DOHH2 (cell line): ENCODE measurements around the gene C1QA.

ENCODE experiments used
- H3F3A ChIP-seq: fragments of 200-600 bp; sonication (generic), shearing (Covaris generic); 2 replicates; pipeline ENCODE4 v1.6.0; 2016; ENCODE audit warnings: antibody characterized with exemption, mild to moderate bottlenecking; ENCODE audit not compliant: control insufficient read depth, insufficient read depth
- H3K27ac ChIP-seq: fragments of 200-600 bp; sonication (generic); 2 replicates; pipeline ENCODE4 v1.5.1; 2014; ENCODE audit warnings: low read depth, mild to moderate bottlenecking, low read length, moderate library complexity
- H3K27me3 ChIP-seq: fragments of 200-600 bp; sonication (generic); 2 replicates; pipeline ENCODE4 v1.6.1; 2014; ENCODE audit warnings: mild to moderate bottlenecking, low read length, mixed read lengths; ENCODE audit not compliant: control insufficient read depth
- H3K36me3 ChIP-seq: fragments of 200-600 bp; sonication (generic); 2 replicates; pipeline ENCODE4 v1.6.1; 2014; ENCODE audit warnings: mild to moderate bottlenecking, low read length, moderate library complexity, mixed read lengths; ENCODE audit not compliant: control insufficient read depth
- H3K4me1 ChIP-seq: fragments of 200-600 bp; sonication (generic); 2 replicates; pipeline ENCODE4 v1.6.1; 2014; ENCODE audit warnings: mild to moderate bottlenecking, low read length, mixed read lengths; ENCODE audit not compliant: control insufficient read depth
- H3K4me2 ChIP-seq: fragments of 200-600 bp; sonication (generic); 2 replicates; pipeline ENCODE4 v1.6.0; 2014; ENCODE audit warnings: mild to moderate bottlenecking, low read length, moderate library complexity
- H3K4me3 ChIP-seq: fragments of 200-600 bp; sonication (generic); 2 replicates; pipeline ENCODE4 v1.5.1; 2014; ENCODE audit warnings: mild to moderate bottlenecking, low read length, mixed read lengths
- H3K79me2 ChIP-seq: fragments of 200-600 bp; sonication (generic); 2 replicates; pipeline ENCODE4 v1.6.1; 2014; ENCODE audit warnings: mild to moderate bottlenecking, low read length, mixed read lengths; ENCODE audit not compliant: control insufficient read depth
- H3K9me2 ChIP-seq: fragments of 200-600 bp; sonication (generic); replicated peaks from 2 replicates; pipeline ENCODE4 v1.6.1; 2014; ENCODE audit warnings: mild to moderate bottlenecking, low read length, mixed read lengths; ENCODE audit not compliant: control insufficient read depth
- H3K9me3 ChIP-seq: fragments of 200-600 bp; sonication (generic); 2 replicates; pipeline ENCODE4 v1.6.1; 2014; ENCODE audit warnings: antibody characterized with exemption, low read length, mixed read lengths; ENCODE audit not compliant: control insufficient read depth, insufficient read depth
- H4K20me1 ChIP-seq: fragments of 200-600 bp; sonication (generic); 2 replicates; pipeline ENCODE4 v1.6.0; 2014; ENCODE audit warnings: low read depth, mild to moderate bottlenecking, antibody characterized with exemption, low read length, moderate library complexity; ENCODE audit not compliant: control insufficient read depth, insufficient read depth
- CTCF ChIP-seq: fragments of 200-600 bp; sonication (generic); IDR thresholded peaks from one replicate; pipeline ENCODE4 v1.5.1; 2014; ENCODE audit warnings: antibody characterized with exemption, mild to moderate bottlenecking, low read depth, low read length; ENCODE audit not compliant: poor library complexity, severe bottlenecking
- EZH2phosphoT487 ChIP-seq: fragments of 200-600 bp; sonication (generic); IDR thresholded peaks from 2 replicates; pipeline ENCODE4 v1.6.1; 2017; ENCODE audit warnings: borderline replicate concordance, mild to moderate bottlenecking, antibody characterized with exemption, low read length, moderate library complexity, mixed read lengths

C1QA gene

GRCh38 chr1:22643381-22643780 is 7.0 kb downstream of the C1QA start, which contains the start of gene C1QC:
Gene C1QC, plus strand, starts transcription at chr1:22643633. Its CDS starts 391 bp downstream, at chr1:22644024.
- no peaks in the 10 kb centered on the region for H4K20me1 ChIP-seq
- no peak within 1 kb of the TSS for H3K4me2 ChIP-seq
- no peak within 1 kb of the TSS for H3K27ac ChIP-seq
- no peaks in the 10 kb centered on the region for H3K9me2 ChIP-seq
- no peaks in the 10 kb centered on the region for H3K27me3 ChIP-seq
- H3F3A ChIP-seq, result no peaks in the 10 kb centered on the region
- no peak for TF ChIP-seq EZH2phosphoT487
- TF ChIP-seq CTCF, result no peak
- no peaks in the 10 kb centered on the region for H3K79me2 ChIP-seq
- H3K4me3 ChIP-seq, result no peak within 1 kb of the TSS
- H3K36me3 ChIP-seq, result no peaks in the 10 kb centered on the region
- no peaks in the 10 kb centered on the region for H3K9me3 ChIP-seq
- H3K4me1 ChIP-seq, result no peaks in the 10 kb centered on the region

- TF ChIP-seq EZH2phosphoT487, result no peak
- TF ChIP-seq CTCF, result no peak
- H4K20me1 ChIP-seq, result no peaks in the 10 kb centered on the region
- H3K27me3 ChIP-seq, result no peaks in the 10 kb centered on the region
- no peak overlapping the region for H3K4me2 ChIP-seq
- H3K36me3 ChIP-seq, result no peaks in the 10 kb centered on the region
- H3K4me1 ChIP-seq, result no peaks in the 10 kb centered on the region
- H3K9me2 ChIP-seq, result no peaks in the 10 kb centered on the region
- no peaks in the 10 kb centered on the region for H3F3A ChIP-seq
- H3K9me3 ChIP-seq, result no peaks in the 10 kb centered on the region
- H3K79me2 ChIP-seq, result no peaks in the 10 kb centered on the region
- H3K27ac ChIP-seq, result no peak overlapping the region
- no peak overlapping the region for H3K4me3 ChIP-seq
Measured at GRCh38 chr1:22643928-22644327, 7.5 kb downstream of the C1QA start.

GRCh38 chr1:22645931-22646330 is 9.5 kb downstream of the C1QA start:
- TF ChIP-seq EZH2phosphoT487, result no peak
- TF ChIP-seq CTCF, result no peak
- Histone ChIP-seq H3K27me3 (no peaks in the 10 kb centered on the region), H3K27ac (no peak overlapping the region), H3F3A (no peaks in the 10 kb centered on the region), H3K36me3 (no peaks in the 10 kb centered on the region), H3K79me2 (no peaks in the 10 kb centered on the region), H3K4me1 (no peaks in the 10 kb centered on the region), H3K9me3 (no peaks in the 10 kb centered on the region), H3K4me3 (no peak overlapping the region), H3K9me2 (no peaks in the 10 kb centered on the region), H4K20me1 (no peaks in the 10 kb centered on the region), H3K4me2 (no peak overlapping the region)
